OCI-LY1 (cell line): ENCODE measurements around the gene PKD2.

Experiments
- H2AFZ ChIP-seq: fragments of 200-600 bp; sonication (generic), shearing (Covaris generic); 2 replicates; pipeline ENCODE4 v1.6.0; 2014; ENCODE audit warnings: antibody characterized with exemption, mild to moderate bottlenecking, low read length
- H3F3A ChIP-seq: fragments of 200-600 bp; sonication (generic), shearing (Covaris generic); 2 replicates; pipeline ENCODE4 v1.6.0; 2014; ENCODE audit warnings: mild to moderate bottlenecking, antibody characterized with exemption, low read length, moderate library complexity; ENCODE audit not compliant: insufficient read depth
- H3K27ac ChIP-seq: fragments of 200-600 bp; sonication (generic); 2 replicates; pipeline ENCODE4 v1.5.1; 2014; ENCODE audit warnings: low read length, mixed run types, mild to moderate bottlenecking, low read depth; ENCODE audit not compliant: poor library complexity, severe bottlenecking
- H3K27me3 ChIP-seq: fragments of 200-600 bp; sonication (generic); 2 replicates; pipeline ENCODE4 v1.6.0; 2014; ENCODE audit warnings: antibody characterized with exemption, mild to moderate bottlenecking, low read length, moderate library complexity; ENCODE audit not compliant: insufficient read depth
- H3K36me3 ChIP-seq: fragments of 200-600 bp; sonication (generic); 2 replicates; pipeline ENCODE4 v1.6.1; 2014; ENCODE audit warnings: mild to moderate bottlenecking, antibody characterized with exemption, low read length, moderate library complexity, mixed read lengths; ENCODE audit not compliant: insufficient read depth
- H3K4me1 ChIP-seq: fragments of 200-600 bp; sonication (generic); 2 replicates; pipeline ENCODE4 v1.5.1; 2014; ENCODE audit warnings: mild to moderate bottlenecking, low read length, moderate library complexity; ENCODE audit not compliant: insufficient read depth, severe bottlenecking
- H3K4me2 ChIP-seq: fragments of 200-600 bp; sonication (generic), shearing (Covaris generic); 2 replicates; pipeline ENCODE4 v1.6.1; 2014; ENCODE audit warnings: low read length
- H3K4me3 ChIP-seq: fragments of 200-600 bp; sonication (generic); 2 replicates; pipeline ENCODE4 v1.5.1; 2014; ENCODE audit warnings: low read length, low read depth, mild to moderate bottlenecking, mixed read lengths; ENCODE audit not compliant: poor library complexity, severe bottlenecking
- H3K79me2 ChIP-seq: fragments of 200-600 bp; shearing (Covaris generic); 2 replicates; pipeline ENCODE4 v1.6.1; 2016; ENCODE audit warnings: mixed run types, low read length, mixed read lengths; ENCODE audit not compliant: insufficient read depth
- H3K9ac ChIP-seq: fragments of 200-600 bp; sonication (generic), shearing (Covaris generic); 2 replicates; pipeline ENCODE4 v1.6.1; 2014; ENCODE audit warnings: mild to moderate bottlenecking, low read length, mixed read lengths
- H3K9me2 ChIP-seq: fragments of 200-600 bp; sonication (generic), shearing (Covaris generic); 2 replicates; pipeline ENCODE4 v1.6.1; 2014; ENCODE audit warnings: low read depth, mild to moderate bottlenecking, low read length, mixed read lengths
- H3K9me3 ChIP-seq: fragments of 200-600 bp; shearing (Covaris generic); 2 replicates; pipeline ENCODE4 v1.6.1; 2014; ENCODE audit warnings: low read length, mixed read lengths
- H4K20me1 ChIP-seq: fragments of 200-600 bp; sonication (generic), shearing (Covaris generic); 2 replicates; pipeline ENCODE4 v1.6.0; 2016; ENCODE audit warnings: mild to moderate bottlenecking, low read length; ENCODE audit not compliant: insufficient read depth
- EZH2 ChIP-seq: fragments of 200-600 bp; sonication (generic), shearing (Covaris generic); IDR thresholded peaks from 2 replicates; pipeline ENCODE4 v1.8.0; 2017; ENCODE audit warnings: borderline replicate concordance, mixed run types, mild to moderate bottlenecking, antibody characterized with exemption, low read length, moderate library complexity, mixed read lengths
- TF ChIP-seq, protein P1 (sequence below): fragments of 200-600 bp; sonication (generic), shearing (Covaris generic); IDR thresholded peaks from 2 replicates; pipeline ENCODE4 v1.5.1; 2017; ENCODE audit warnings: mild to moderate bottlenecking, antibody characterized with exemption, low read length, moderate library complexity, mixed read lengths

PKD2 gene

DNA sequence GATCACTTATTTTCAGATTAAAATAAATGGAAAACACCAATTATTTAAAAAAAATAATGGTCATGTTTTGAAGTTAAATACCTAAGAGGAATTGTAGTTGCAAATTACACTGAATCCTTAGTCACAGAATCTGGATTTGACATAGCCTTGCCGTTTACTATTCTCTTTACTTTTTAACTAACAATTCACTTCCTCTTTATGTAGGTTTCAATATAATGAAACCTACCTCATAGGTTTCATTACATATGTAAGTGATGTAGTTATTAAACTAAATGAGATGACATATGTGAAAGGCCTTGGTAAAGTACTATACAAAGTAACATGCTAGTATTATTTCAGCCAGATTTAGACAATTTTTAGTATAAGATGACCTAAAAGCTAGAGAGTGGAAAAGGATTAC lies 25.4 kb upstream of the PKD2 start:
- H3K4me2 ChIP-seq: no peak overlapping the region
- no peaks in the 10 kb centered on the region for H3F3A ChIP-seq
- TF ChIP-seq, protein P1, sequence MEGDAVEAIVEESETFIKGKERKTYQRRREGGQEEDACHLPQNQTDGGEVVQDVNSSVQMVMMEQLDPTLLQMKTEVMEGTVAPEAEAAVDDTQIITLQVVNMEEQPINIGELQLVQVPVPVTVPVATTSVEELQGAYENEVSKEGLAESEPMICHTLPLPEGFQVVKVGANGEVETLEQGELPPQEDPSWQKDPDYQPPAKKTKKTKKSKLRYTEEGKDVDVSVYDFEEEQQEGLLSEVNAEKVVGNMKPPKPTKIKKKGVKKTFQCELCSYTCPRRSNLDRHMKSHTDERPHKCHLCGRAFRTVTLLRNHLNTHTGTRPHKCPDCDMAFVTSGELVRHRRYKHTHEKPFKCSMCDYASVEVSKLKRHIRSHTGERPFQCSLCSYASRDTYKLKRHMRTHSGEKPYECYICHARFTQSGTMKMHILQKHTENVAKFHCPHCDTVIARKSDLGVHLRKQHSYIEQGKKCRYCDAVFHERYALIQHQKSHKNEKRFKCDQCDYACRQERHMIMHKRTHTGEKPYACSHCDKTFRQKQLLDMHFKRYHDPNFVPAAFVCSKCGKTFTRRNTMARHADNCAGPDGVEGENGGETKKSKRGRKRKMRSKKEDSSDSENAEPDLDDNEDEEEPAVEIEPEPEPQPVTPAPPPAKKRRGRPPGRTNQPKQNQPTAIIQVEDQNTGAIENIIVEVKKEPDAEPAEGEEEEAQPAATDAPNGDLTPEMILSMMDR: no peak
- TF ChIP-seq EZH2: no peak
- no peaks in the 10 kb centered on the region for H3K36me3 ChIP-seq
- H3K4me1 ChIP-seq: no peaks in the 10 kb centered on the region
- H3K9me3 ChIP-seq: no peaks in the 10 kb centered on the region
- no peak overlapping the region for H2AFZ ChIP-seq
- H3K79me2 ChIP-seq: no peaks in the 10 kb centered on the region
- H4K20me1 ChIP-seq: no peaks in the 10 kb centered on the region
- no peak overlapping the region for H3K4me3 ChIP-seq
- no peak overlapping the region for H3K9ac ChIP-seq
- H3K9me2 ChIP-seq: no peaks in the 10 kb centered on the region
- no peaks in the 10 kb centered on the region for H3K27me3 ChIP-seq
- H3K27ac ChIP-seq: no peak overlapping the region

DNA sequence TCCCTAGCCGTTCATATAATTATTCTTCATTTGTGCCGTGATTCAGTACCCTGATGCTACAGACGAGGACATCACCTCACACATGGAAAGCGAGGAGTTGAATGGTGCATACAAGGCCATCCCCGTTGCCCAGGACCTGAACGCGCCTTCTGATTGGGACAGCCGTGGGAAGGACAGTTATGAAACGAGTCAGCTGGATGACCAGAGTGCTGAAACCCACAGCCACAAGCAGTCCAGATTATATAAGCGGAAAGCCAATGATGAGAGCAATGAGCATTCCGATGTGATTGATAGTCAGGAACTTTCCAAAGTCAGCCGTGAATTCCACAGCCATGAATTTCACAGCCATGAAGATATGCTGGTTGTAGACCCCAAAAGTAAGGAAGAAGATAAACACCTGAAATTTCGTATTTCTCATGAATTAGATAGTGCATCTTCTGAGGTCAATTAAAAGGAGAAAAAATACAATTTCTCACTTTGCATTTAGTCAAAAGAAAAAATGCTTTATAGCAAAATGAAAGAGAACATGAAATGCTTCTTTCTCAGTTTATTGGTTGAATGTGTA lies 24.9 kb upstream of the PKD2 start:
- no peaks in the 10 kb centered on the region for H3F3A ChIP-seq
- no peaks in the 10 kb centered on the region for H3K27me3 ChIP-seq
- H3K9ac ChIP-seq: no peak overlapping the region
- H4K20me1 ChIP-seq: no peaks in the 10 kb centered on the region
- H2AFZ ChIP-seq: no peak overlapping the region
- no peak overlapping the region for H3K27ac ChIP-seq
- H3K36me3 ChIP-seq: no peaks in the 10 kb centered on the region
- no peaks in the 10 kb centered on the region for H3K9me3 ChIP-seq
- H3K9me2 ChIP-seq: no peaks in the 10 kb centered on the region
- H3K79me2 ChIP-seq: no peaks in the 10 kb centered on the region
- no peak for TF ChIP-seq EZH2
- TF ChIP-seq, protein P1: no peak
- no peak overlapping the region for H3K4me2 ChIP-seq
- no peaks in the 10 kb centered on the region for H3K4me1 ChIP-seq
- H3K4me3 ChIP-seq: no peak overlapping the region

DNA sequence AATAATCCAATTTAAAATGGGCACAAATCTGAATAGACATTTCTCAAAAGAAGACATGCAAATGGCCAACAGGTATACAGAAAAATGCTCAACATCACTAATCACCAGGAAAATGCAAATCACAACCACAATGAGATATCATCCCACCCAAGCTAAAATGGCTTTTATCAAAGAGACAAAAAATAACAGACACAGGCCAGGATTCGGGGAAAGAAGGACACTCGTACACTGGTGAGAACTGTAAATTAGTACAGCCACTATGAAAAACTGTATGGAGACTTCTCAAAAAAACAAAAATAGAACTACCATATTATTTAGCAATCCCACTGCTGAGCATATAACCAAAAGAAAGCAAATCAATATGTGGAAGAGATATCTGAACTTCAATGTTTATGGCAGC lies 23.4 kb upstream of the PKD2 start:
- no peak overlapping the region for H3K9ac ChIP-seq
- no peak for TF ChIP-seq EZH2
- TF ChIP-seq, protein P1: no peak
- H2AFZ ChIP-seq: no peak overlapping the region
- H3K4me3 ChIP-seq: no peak overlapping the region
- H3K4me2 ChIP-seq: no peak overlapping the region
- H3K9me2 ChIP-seq: no peaks in the 10 kb centered on the region
- no peaks in the 10 kb centered on the region for H3F3A ChIP-seq
- no peaks in the 10 kb centered on the region for H3K79me2 ChIP-seq
- H3K27ac ChIP-seq: no peak overlapping the region
- H3K27me3 ChIP-seq: no peaks in the 10 kb centered on the region
- no peaks in the 10 kb centered on the region for H3K9me3 ChIP-seq
- H3K4me1 ChIP-seq: no peaks in the 10 kb centered on the region
- H3K36me3 ChIP-seq: no peaks in the 10 kb centered on the region
- H4K20me1 ChIP-seq: no peaks in the 10 kb centered on the region
